Effector memory CD4-positive, alpha-beta T cell (primary cell): Measurements from ENCODE around the gene IMPDH1.

Experiments
- DNase-seq, 3 donors: peaks; one replicate each; pipeline ENCODE4 v3.0.0-alpha.2; 2020
- H3K27ac ChIP-seq: 2 replicates; pipeline ENCODE4 v1.7.0; 2013; ENCODE audit warnings: mild to moderate bottlenecking, low read length, moderate library complexity; ENCODE audit not compliant: insufficient read depth, poor library complexity, severe bottlenecking
- H3K27me3 ChIP-seq: replicated peaks from 2 replicates; pipeline ENCODE4 v1.7.0; 2013; ENCODE audit warnings: mild to moderate bottlenecking, low read length; ENCODE audit not compliant: insufficient read depth, control insufficient read depth, poor library complexity, severe bottlenecking
- H3K36me3 ChIP-seq: 2 replicates; pipeline ENCODE4 v1.7.0; 2013; ENCODE audit warnings: mild to moderate bottlenecking, low read length, moderate library complexity; ENCODE audit not compliant: control insufficient read depth, insufficient read depth
- H3K4me1 ChIP-seq: 2 replicates; pipeline ENCODE4 v1.7.0; 2013; ENCODE audit warnings: low read length, mild to moderate bottlenecking; ENCODE audit not compliant: control insufficient read depth, insufficient read depth, poor library complexity, severe bottlenecking
- H3K4me3 ChIP-seq: 2 replicates; pipeline ENCODE4 v1.7.0; 2013; ENCODE audit warnings: low read length, low read depth, mild to moderate bottlenecking; ENCODE audit not compliant: insufficient read depth, poor library complexity, severe bottlenecking
- H3K9me3 ChIP-seq: 2 replicates; pipeline ENCODE4 v1.7.0; 2013; ENCODE audit warnings: mild to moderate bottlenecking, low read length, moderate library complexity; ENCODE audit not compliant: control insufficient read depth

The IMPDH1 gene

GRCh38 chr7:128388145-128388485, 21.7 kb downstream of the IMPDH1 start:
- no peak overlapping the region for H3K4me3 ChIP-seq
- H3K9me3 ChIP-seq, result no peaks in the 10 kb centered on the region
- H3K4me1 ChIP-seq, result no peaks in the 10 kb centered on the region
- DNase-seq, result no peak
- H3K36me3 ChIP-seq, result peaks cover 3% of the 10 kb centered on the region
- no peaks in the 10 kb centered on the region for H3K27me3 ChIP-seq
- no peak overlapping the region for H3K27ac ChIP-seq

GRCh38 chr7:128387216-128388144, 22.3 kb downstream of the IMPDH1 start:
- Histone ChIP-seq H3K4me3 (no peak overlapping the region), H3K4me1 (no peaks in the 10 kb centered on the region), H3K9me3 (no peaks in the 10 kb centered on the region), H3K27me3 (no peaks in the 10 kb centered on the region), H3K27ac (no peak overlapping the region), H3K36me3 (peaks cover 3% of the 10 kb centered on the region)
- peak; percentile 23 to 48 (median 24) for DNase-seq

- Histone ChIP-seq H3K4me1 (no peaks in the 10 kb centered on the region), H3K9me3 (no peaks in the 10 kb centered on the region), H3K4me3 (no peak overlapping the region), H3K36me3 (no peaks in the 10 kb centered on the region), H3K27ac (no peak overlapping the region), H3K27me3 (no peaks in the 10 kb centered on the region)
- DNase-seq, result no peak
These were observed 23.5 kb downstream of the IMPDH1 start for GRCh38 chr7:128385988-128386925.

GRCh38 chr7:128384726-128385125, 25.1 kb downstream of the IMPDH1 start:
- Histone ChIP-seq H3K4me3 (no peak overlapping the region), H3K27me3 (no peaks in the 10 kb centered on the region), H3K36me3 (no peaks in the 10 kb centered on the region), H3K9me3 (no peaks in the 10 kb centered on the region), H3K4me1 (no peaks in the 10 kb centered on the region), H3K27ac (no peak overlapping the region)
- DNase-seq, result no peak

GRCh38 chr7:128383776-128384175, 26.0 kb downstream of the IMPDH1 start:
- no peaks in the 10 kb centered on the region for H3K27me3 ChIP-seq
- H3K36me3 ChIP-seq, result no peaks in the 10 kb centered on the region
- H3K9me3 ChIP-seq, result no peaks in the 10 kb centered on the region
- H3K4me1 ChIP-seq, result no peaks in the 10 kb centered on the region
- no peak overlapping the region for H3K4me3 ChIP-seq
- no peak for DNase-seq
- no peak overlapping the region for H3K27ac ChIP-seq

- Histone ChIP-seq H3K9me3 (no peaks in the 10 kb centered on the region), H3K4me3 (no peak overlapping the region), H3K27me3 (no peaks in the 10 kb centered on the region), H3K36me3 (no peaks in the 10 kb centered on the region), H3K27ac (no peak overlapping the region), H3K4me1 (no peaks in the 10 kb centered on the region)
- no peak for DNase-seq
These were observed 28.5 kb downstream of the IMPDH1 start for GRCh38 chr7:128381161-128381821.

GRCh38 chr7:128380483-128381106, 29.2 kb downstream of the IMPDH1 start:
- Histone ChIP-seq H3K9me3 (no peaks in the 10 kb centered on the region), H3K36me3 (no peaks in the 10 kb centered on the region), H3K4me1 (no peaks in the 10 kb centered on the region), H3K27me3 (no peaks in the 10 kb centered on the region), H3K27ac (no peak overlapping the region), H3K4me3 (no peak overlapping the region)
- DNase-seq, result no peak

GRCh38 chr7:128379900-128380479, 29.8 kb downstream of the IMPDH1 start:
- no peak for DNase-seq

GRCh38 chr7:128378637-128379036, 31.1 kb downstream of the IMPDH1 start:
- Histone ChIP-seq H3K36me3 (no peaks in the 10 kb centered on the region), H3K9me3 (no peaks in the 10 kb centered on the region), H3K4me3 (no peak overlapping the region), H3K27me3 (no peaks in the 10 kb centered on the region), H3K4me1 (no peaks in the 10 kb centered on the region), H3K27ac (no peak overlapping the region)
- no peak for DNase-seq

More at GRCh38 chr7:128379900-128380479, 29.8 kb downstream of the IMPDH1 start:
- Histone ChIP-seq H3K27me3 (no peaks in the 10 kb centered on the region), H3K4me3 (no peak overlapping the region), H3K36me3 (no peaks in the 10 kb centered on the region), H3K27ac (no peak overlapping the region), H3K4me1 (no peaks in the 10 kb centered on the region), H3K9me3 (no peaks in the 10 kb centered on the region)
